NB4 (cell line): ENCODE measurements around the gene CYB5A.

Experiments used
- CTCF ChIP-seq: IDR thresholded peaks from one replicate; pipeline ENCODE4 v1.5.1; 2012; ENCODE audit warnings: low read depth, low read length
- MAX ChIP-seq: IDR thresholded peaks from 2 replicates; pipeline ENCODE4 v1.6.1; 2011; ENCODE audit warnings: low read depth, low read length

- TF ChIP-seq CTCF (no peak), MAX (no peak)
These were observed 10.5 kb downstream of the CYB5A start for GRCh38 chr18:74281011-74281979.
